GM19239 (cell line): ENCODE measurements around the gene PITPNB.

Experiments used
- DNase-seq: peaks from one replicate; pipeline ENCODE4 v3.0.0; 2011; ENCODE audit warnings: low spot score; ENCODE audit not compliant: insufficient read length
- FAIRE-seq: peaks from 2 replicates; lab custom pipeline; 2011; peaks lifted over from hg19 to GRCh38; lab: Jason Lieb, UNC

The PITPNB gene

DNA sequence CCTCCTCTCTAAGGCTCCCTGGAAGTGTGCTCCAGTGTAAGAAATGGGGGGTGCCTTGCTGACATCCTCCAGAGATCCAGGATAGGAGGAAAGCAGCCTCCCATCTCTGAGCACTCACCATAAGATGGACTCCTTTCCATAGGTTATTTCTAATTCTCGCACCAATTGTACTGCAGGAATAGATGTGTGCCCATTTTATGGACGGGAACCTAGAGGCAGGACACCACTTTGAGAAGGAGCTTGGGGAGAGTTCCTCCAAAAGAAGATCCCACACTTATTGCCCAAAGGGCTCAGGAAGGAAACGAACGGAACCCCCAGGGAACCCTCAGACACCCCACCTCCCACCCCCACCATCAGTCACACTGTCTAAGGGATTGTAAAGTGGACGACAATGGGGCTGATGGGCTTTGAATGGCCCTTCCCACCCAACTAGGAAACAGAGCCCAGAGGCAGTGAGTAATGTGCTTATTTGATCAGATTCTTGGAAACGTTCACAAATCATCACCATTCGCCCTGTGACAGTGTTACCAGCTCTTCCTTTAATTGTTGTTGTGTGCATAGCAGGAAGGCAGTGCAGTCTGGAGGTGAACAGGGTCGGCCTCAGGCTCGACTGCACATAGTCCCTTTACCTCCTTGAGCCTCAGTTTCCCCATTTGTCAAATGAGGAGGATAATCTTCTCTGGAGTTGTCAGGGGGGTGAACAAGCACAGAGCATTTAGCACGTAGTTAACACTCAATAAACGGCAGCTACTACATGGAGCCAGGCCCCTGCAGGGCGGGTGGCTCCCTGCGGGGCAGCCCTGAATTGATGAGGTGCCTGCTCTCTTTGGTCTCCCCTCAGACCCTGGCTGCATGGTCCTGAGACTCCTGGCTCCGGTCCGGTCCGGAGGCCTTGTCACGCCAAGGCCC lies 109.1 kb downstream of the PITPNB start:
- DNase-seq (no peak), FAIRE-seq (no peak)

DNA sequence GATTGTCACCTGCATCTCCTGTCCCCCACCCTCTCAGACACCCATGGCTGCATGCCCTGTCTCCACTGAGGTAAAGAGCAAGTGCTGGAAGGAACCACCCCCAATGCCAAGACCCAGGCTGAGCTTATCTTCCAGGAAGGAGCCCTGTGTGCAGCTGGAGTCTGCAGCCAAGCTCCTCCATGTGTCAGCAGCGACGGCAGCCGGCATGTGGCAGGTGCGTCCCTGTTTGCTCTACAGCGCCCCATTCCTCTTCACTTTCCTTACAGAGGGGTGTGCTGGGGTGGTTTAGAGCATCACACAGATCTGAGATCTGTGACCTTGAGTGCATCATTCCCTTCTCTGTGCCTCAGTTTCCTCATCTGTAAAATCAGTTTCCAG lies 109.8 kb downstream of the PITPNB start:
- FAIRE-seq = no peak
- no peak for DNase-seq

DNA sequence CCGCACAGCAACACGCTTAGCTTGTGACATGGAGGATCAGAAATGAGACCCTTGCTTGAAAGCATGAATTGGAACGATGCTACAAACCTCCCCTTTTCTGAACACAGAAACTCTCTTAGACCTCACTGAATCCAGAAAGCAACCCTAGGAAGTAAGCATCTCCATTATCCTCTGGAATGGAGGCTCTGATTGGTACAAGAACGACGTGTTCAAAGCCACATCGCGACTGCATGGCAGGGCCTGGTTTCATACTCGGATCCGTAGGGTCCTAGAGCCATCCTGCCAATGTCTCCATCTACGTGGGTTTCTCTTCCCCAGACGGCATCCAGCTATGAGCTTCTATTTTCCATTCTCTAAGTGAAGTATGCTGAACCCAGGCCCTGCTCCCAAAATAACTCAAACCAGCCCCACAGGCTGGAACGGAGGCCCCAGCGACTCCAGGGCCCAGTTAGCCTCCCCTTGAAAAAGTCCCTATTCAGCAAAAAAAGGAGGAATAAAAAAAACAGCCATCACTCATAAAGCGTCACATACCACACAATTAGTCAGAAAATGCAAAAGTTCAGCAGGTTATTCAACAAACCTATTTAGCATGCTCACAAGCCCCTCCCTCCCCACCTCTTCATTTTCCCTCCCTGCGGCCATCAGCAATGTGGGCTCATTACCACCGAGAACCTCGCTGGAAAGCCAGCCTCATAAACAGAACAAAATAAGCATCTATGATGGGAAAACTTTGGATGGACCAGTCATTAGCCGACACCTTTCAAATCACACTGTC lies 110.4 kb downstream of the PITPNB start:
- no peak for DNase-seq
- no peak for FAIRE-seq

DNA sequence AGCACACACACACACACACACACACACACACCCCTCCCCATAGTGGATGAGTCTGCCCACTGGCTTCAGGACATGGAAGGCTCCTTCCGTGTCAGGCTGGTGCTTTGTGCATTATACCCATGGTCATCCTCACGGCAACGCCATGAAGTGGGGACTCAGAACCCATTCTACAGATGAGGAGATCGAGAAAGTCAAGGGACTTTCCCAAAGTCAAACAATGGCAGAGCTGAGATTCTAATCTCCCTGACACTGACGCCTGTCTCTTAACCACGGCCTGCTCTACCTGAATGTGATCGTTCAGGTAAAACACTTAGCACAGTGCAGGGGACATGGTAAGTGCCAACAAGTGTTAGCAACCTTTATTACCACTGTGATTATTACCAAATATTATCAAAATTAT lies 113.2 kb downstream of the PITPNB start:
- DNase-seq (no peak), FAIRE-seq (no peak)

DNA sequence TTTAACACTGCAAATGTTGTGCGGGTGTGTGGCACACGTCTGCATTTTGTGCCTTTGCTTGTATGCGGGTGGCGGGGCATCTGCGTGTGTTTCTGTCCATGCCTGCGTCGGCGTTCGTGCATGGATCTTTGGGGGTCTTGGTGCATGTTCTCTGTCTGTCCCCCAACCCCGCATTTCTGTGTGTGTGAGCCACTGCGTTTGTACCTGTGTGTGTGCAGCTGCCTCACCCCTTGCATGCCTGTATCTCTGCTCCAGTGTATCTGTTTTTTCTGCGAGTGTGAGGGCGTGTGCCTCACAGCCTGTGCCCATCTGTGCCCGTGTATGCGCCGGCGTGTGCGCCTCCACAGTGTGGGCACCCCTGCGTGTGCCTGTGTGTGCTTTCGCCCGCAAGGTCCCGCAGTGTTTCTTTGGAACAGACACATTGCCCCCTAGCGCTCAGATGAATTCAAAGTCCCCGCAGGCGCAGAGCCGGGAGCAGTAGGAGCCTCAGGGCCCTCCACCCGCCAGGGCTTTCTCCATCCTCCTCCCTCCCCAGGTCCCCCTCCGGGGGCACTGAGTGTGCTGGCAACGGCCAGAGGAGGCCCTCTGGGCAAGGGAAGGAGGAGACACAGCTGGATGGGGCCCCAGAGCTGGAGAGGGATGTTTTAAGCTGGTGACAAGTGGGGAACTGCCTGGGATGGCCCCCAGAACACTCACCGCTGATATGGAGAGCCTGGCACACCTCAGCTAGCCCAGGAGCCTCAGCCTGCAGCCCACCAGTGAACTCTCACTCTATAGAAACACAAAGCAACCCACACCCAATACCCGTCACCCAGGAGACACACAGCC lies 114.4 kb downstream of the PITPNB start:
- no peak for FAIRE-seq
- peak; percentile 71 for DNase-seq

DNA sequence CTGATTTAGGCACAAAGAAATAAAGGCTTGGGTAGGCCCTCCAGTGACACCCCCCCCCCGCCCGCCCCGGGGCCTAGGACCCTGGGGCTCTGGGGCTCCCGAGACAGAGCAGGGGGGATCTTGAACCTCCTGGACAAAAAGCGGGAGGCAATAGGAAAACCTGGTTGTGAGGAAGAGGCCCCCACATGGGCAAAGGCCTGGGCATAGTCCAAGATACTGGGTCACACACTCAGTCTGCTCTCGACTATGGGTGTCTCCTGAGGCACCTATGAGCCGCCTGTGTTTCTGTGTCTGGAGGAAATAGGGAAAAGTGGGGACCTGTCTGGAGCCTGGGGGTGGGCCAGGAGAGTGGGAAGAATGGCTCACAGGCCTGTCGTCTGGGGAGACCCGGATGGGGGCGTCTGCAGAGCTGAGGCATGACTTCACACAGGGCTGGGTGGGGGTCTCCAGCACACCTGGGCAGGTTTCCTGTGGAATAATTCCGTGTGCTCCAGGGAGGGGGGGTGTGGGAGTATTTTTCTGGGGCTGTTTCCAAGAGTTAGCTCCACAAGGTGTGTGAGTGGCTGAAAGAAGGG lies 115.1 kb downstream of the PITPNB start:
- no peak for DNase-seq
- FAIRE-seq = no peak

DNA sequence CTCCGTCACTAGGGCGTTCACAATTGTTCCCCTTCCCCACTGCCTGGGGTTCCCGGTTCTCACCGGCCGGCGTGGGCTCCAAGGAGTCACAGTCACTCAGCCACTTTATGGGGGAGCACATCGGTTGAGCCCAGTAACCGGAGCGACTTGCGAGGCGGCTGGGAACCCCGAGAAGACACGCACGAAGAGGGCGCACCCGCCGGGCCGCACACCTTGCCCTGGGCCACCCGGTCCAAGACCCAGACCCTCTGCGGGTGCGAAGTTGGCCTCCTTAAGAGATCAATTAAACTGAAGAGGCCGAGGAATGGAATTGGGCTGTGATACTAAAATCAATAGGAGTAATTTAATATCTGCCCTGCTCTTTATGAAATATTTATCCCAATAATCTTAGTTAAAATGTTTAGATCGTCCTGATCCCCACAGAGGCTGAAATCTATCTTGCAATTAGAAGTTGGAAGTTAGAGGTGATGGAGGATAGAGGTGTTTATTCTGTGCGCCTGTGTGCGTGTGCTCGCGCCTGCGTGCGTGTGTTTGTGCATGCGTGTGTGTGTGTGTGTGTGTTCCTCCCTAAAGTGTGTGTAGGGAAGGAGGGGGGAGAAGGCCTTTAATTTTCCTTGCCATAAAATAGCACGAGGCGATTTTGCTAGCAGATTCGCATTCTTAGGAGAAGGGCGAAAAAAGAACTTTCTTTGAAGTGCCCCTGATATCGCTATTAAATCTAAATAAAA lies 116.5 kb downstream of the PITPNB start:
- FAIRE-seq = no peak
- no peak for DNase-seq
